ENCODE results near the gene KRTAP3-3.

KRTAP3-3 gene

DNA sequence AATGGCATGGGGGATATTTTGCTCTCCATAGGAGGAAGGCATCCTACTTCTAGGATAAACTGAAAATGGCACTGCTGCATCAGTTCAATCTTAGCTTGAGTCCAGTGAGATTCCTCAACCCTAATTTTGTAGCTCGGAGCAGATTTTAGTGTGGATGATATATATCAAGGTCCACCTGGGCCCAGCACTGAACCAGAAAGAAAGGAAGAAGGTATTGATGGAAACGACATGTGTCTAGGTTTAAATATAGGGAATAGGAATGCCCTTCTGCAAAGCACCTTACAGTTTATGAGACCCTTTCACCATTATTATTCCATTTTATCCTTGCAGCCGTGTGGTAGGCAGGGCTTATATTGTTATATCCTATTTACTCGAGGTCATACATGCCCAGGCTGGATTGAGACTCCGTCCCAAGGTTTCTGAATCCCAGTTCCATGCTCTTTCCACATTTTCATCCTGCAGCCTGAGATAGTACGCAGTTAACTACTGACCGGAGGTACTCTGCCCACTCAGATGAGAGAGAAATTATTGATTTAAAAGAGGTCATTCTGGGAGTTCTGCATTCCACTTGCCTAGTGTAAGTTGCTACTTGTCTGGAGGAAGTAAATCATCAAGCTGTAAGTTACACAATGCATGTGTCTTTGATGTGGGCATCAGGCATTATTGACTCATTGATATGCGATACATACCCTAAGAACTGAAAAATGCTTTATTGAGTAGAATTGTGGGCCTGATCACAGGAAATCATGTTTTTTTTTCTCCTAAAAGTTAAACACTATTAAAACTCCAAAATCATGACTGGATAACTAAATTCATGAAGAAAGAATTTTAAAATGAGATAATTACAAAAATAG, 37.3 kb downstream of the KRTAP3-3 start:
- no peak for DNase-seq

GRCh38 chr17:40953881-40954280, 40.1 kb downstream of the KRTAP3-3 start:
- no peak for DNase-seq

GRCh38 chr17:40952661-40953060, 41.3 kb downstream of the KRTAP3-3 start:
- DNase-seq: no peak

- no peak for DNase-seq
These were observed 41.8 kb downstream of the KRTAP3-3 start for GRCh38 chr17:40952154-40952553.

GRCh38 chr17:40951011-40951622, 42.8 kb downstream of the KRTAP3-3 start:
- DNase-seq: no peak

DNA sequence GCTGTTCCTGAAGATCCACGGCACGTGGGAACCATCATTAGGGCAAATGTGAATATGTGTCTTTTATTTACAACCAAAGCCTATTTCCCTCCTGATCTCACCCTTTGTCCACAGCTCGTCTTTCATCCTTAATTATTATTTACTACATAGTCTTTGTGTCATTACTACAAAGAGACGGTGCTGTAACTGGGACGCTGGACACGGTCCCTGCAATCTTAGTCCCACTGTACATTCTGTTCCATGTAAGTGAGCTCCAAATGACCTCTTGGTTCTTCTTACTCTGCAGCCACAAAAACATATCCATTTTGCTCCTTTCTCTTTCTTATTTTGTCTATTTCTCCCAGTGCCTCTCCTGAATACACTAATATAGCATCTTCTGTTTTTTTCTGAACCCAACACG, 43.8 kb downstream of the KRTAP3-3 start:
- no peak for DNase-seq

DNA sequence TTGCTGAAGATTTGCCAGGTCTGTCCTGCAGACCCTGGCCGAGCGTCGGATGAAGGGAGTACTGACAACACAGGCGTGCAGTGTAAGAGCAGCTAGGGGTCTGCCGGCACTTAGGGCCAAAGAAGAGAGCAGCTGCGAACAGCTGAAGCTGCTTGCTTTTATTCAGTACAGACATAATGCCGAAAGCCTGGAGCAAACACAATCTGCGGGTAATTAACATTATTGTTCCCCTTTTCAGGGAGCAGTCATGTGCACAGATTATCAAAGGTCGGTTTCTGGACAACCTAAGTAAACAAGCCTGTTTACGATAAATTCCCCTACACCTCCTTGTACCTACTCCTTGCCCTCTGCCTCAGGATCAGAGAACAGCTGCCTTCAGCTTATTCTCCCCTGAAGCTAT, 44.5 kb downstream of the KRTAP3-3 start:
- DNase-seq: no peak

DNA sequence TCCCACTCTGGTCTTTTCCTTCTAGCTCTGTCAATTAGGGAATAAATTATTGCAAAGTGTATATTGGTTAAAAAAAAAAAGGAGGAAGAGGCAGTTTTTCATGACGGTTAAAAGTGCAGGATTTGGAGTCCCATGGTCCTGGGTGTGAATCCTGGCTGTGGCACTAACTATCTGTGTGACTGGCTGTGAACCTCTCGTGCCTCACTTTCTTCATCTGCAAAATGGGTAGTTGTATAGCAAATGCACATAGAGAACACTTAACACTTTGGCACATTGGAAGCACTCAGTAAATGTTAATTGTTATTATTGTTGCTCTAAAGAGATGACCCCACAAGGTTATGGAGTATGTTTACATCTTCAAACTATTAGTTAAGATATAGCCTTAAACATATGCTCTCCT, 46.0 kb downstream of the KRTAP3-3 start:
- DNase-seq: no peak

- no peak for DNase-seq
These were observed 48.5 kb downstream of the KRTAP3-3 start for GRCh38 chr17:40945414-40945813.

DNA sequence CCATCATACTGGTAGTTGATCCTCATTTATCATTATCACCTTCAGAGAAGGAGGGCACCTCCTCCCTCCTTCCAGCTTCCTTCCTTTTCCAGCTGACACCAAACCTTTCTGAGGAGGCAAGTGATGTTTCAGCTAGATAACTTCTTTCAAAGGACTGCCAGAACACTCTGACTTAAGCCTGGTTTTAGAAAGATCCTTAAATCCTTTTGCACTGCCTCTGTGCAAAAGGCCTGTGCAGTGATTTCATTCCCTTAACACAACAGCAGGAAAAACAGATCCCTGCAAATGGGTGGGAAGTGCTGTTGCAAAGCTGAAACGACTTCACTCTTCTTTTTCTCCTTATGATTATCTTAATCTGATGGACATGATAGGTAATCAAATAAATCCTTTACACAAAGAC, 49.4 kb downstream of the KRTAP3-3 start:
- no peak for DNase-seq

All from femur (tissue), 1 donor.